DMS153 treated with DMSO at 0.1 percent for 48 hours (cell line): ENCODE results near the gene MAP7.
"Not testable (repeated sequence)": the region's sequence is repeated elsewhere in the genome, so short reads cannot be mapped to it uniquely, and the experiment has no call there.

Source experiments
- DNase-seq: peaks from one replicate; lab custom pipeline; 2025; ENCODE audit not compliant: unreplicated experiment; lab: John Stamatoyannopoulos, UW

The MAP7 gene

GRCh38 chr6:136401236-136401635, 149.0 kb downstream of the MAP7 start:
- not testable (repeated sequence) for DNase-seq

GRCh38 chr6:136398453-136398852, 151.8 kb downstream of the MAP7 start:
- no peak for DNase-seq

DNA sequence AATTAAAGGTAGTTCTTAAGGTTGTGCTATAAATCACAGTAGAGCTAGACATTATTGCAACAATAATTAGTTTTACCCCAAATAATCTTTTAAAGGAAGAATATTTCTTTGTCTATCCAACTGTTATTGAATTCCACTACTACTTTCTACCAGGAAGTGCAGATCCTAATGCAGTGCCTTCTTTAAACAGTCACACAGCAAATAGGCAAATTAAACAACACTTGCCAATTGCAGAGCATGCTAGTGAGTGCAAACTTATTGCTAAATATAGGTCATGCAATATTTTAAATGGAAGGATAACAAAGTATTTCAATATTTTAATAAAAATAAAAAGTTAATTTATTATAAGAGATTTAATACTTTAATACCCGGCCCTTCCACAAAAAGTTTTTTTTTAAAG, 153.3 kb downstream of the MAP7 start:
- no peak for DNase-seq

- not testable (repeated sequence) for DNase-seq
Measured at GRCh38 chr6:136390959-136391358, 159.3 kb downstream of the MAP7 start.

DNA sequence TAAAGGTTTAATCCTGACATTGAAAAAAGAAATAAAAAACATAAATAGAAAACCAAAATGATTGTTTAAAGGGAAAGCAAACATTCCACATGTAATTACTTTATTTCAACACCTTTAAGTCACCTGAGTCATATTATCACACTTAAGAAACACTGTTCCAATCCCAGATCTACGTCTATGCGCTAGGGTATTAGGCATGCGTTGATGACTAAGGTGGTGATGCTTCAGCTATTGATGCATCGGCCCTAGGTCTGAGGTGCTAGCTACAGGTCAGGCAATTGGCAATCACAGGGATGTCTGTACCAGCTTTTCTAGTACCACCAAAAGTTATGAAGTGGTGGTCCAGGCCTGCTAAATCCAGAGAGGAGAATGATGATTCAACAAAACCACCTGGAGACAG, 162.9 kb downstream of the MAP7 start:
- no peak for DNase-seq

- DNase-seq: no peak
Measured at GRCh38 chr6:136383268-136383937, 166.8 kb downstream of the MAP7 start.

GRCh38 chr6:136382676-136383252, 167.5 kb downstream of the MAP7 start:
- no peak for DNase-seq

- no peak for DNase-seq
Measured at GRCh38 chr6:136378888-136379287, 171.3 kb downstream of the MAP7 start.

DNA sequence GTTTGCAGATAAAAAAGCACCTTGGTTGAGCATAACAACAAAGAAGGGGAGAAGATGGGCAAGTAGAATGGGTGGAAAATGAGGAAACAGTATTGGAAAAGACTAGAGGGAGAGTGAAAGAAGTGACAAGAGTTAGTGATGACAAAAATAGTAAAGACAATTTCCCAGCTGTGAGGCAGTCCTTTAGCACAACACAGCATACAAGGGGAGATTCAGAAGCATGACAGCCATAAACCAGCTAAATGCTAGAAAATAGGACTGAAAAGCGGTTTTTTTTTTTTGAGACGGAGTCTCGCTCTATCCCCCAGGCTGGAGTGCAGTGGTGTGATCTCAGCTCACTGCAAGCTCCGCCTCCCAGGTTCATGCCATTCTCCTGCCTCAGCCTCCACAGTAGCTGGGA, 174.4 kb downstream of the MAP7 start:
- DNase-seq: not testable (repeated sequence)

- no peak for DNase-seq
Measured at GRCh38 chr6:136371959-136372358, 178.3 kb downstream of the MAP7 start.

GRCh38 chr6:136370988-136371728, 179.1 kb downstream of the MAP7 start:
- no peak for DNase-seq

- DNase-seq: peak; percentile 85
Measured at GRCh38 chr6:136365776-136366354, 184.4 kb downstream of the MAP7 start.

- DNase-seq: no peak
Measured at GRCh38 chr6:136362421-136363356, 187.5 kb downstream of the MAP7 start.

DNA sequence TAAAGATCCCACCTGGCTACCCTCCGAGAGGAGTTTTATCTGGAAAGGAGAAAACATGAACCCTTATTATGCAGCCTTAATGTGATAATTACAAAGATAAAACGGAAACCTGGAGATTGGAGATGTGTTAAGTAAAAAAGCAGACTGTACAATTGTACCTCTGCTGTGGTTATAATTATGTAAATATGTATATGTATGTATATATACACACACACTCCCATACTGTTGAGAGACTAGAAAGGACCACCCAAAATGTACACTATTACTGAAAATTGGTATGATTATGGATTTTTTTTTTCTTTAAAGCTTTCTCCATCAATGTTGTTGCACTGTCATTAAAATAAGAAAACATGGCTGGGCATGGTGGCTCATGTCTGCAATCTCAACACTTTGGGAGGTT, 188.4 kb downstream of the MAP7 start:
- DNase-seq: no peak

DNA sequence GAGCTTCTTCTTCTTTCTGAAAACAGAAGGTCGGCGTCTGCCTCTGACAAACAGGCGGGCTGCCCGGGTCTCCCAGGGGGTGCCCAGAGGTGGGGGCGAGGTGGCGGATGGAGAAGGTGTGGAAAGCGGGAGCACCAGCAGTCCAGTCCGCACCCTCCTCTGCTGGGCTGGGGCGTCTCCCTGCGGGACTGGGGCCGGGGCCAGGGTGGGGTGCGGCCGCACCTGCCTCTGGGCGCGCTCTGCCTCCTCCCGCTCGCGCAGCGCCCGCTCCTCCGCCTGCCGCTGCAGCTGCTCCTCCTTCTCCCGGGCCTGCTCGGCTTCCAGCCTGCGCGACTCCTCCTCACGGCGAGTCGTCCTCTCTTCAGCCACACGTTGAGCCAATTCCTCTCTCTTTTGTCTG, 189.4 kb downstream of the MAP7 start:
- DNase-seq: no peak

- DNase-seq: no peak
Measured at GRCh38 chr6:136359851-136360250, 190.4 kb downstream of the MAP7 start.

DNA sequence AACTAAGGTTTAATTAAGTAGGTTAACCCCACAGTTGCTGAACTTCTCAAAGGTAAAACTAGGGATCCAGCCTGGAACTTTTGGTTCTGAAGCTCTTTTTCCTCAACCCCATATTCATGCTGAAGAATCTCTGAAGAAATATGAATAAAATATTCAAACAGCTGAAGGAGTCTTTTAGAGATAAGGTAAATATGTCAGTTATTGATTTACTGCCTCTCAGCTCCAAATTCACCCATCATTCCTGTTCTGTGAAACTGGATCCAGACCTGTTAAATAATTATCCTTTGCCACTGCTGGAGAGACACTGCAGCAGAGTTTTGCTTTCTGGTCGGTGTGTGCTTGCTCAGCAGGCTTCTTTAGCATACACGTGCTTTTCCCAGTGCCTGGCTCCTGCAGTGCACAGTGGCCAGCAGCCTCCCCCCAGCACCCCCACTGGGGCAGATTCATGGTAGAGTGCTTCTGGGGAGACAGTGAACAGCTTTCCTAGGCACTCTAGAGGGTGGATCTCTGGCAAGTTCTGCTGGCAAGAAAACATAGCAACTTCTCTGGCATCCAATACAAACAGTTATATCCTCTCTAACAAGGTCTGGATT, 198.6 kb downstream of the MAP7 start:
- no peak for DNase-seq

GRCh38 chr6:136350914-136351313, 199.3 kb downstream of the MAP7 start:
- no peak for DNase-seq

DNA sequence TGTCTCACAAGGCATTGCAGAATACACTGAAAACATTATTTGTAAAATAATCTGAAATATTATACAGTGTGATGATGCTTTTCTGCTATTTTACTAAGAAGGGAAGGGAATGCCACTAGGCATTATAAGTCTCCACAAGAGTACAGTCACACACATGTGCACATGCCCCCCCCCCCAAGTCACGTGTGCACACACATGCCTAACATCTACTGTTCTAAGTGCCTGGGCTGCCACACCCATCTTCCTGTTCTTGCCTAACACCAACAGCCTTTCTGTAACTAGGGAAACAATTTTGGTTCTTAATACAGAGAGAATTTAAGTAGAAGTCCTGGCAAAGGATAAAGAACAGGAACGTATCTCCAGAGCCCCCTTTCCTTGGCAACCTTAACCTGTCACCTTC, 202.4 kb downstream of the MAP7 start:
- no peak for DNase-seq

DNA sequence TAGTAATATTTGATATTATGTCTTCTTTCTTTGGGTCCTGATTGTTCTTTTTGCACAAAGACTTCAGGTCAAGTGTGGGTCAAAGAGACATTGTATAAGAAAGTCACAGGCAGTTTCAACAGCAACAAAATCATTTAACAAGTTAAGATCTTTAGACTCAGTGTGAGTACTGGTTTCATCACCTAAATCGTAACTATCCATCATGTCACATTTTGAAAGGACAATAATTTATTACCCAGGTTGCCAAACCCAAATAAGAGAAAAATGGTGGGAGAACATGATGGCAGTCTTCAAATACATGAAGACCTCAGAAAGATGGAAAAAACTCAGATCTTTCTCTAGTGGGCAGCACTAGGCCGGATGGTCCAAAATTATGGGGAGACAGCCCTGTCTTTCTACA, 205.1 kb downstream of the MAP7 start:
- DNase-seq: no peak

- no peak for DNase-seq
Measured at GRCh38 chr6:136344420-136344819, 205.8 kb downstream of the MAP7 start.
